CD4-positive, alpha-beta T cell treated with Interleukin-2 at 100 ng/mL for 4 hours (primary cell): ENCODE measurements around the gene SLC9A9.

Source experiments
- DNase-seq: peaks from one replicate; pipeline ENCODE4 v3.0.0-alpha.2; 2020; ENCODE audit warnings: low spot score

The SLC9A9 gene

GRCh38 chr3:143356839-143357238 is 491.4 kb downstream of the SLC9A9 start:
- no peak for DNase-seq

- DNase-seq, result no peak
Observed at GRCh38 chr3:143354342-143354741, 493.9 kb downstream of the SLC9A9 start.

GRCh38 chr3:143352850-143353550 is 495.3 kb downstream of the SLC9A9 start:
- DNase-seq, result no peak

GRCh38 chr3:143351895-143352608 is 496.2 kb downstream of the SLC9A9 start:
- no peak for DNase-seq

- no peak for DNase-seq
Observed at GRCh38 chr3:143351354-143351753, 496.9 kb downstream of the SLC9A9 start.

DNA sequence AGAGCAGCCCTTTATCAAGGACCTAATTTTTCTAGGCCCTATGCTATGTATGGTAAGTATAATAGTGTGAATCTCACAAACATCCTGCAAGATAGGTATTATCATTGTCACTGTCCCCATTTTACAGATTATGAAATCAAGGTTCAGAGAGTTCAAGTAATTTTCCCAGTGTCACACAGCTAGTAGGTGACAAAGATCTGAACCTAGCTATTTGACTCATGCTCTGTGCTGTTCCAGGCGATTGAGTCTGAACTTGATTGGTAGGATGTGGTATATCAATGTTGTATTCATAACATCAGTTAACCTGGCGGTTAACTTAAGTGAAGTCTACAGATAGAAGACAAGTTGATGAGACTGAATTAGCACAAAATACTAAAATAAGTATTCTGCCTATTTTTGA is 498.8 kb downstream of the SLC9A9 start:
- no peak for DNase-seq

DNA sequence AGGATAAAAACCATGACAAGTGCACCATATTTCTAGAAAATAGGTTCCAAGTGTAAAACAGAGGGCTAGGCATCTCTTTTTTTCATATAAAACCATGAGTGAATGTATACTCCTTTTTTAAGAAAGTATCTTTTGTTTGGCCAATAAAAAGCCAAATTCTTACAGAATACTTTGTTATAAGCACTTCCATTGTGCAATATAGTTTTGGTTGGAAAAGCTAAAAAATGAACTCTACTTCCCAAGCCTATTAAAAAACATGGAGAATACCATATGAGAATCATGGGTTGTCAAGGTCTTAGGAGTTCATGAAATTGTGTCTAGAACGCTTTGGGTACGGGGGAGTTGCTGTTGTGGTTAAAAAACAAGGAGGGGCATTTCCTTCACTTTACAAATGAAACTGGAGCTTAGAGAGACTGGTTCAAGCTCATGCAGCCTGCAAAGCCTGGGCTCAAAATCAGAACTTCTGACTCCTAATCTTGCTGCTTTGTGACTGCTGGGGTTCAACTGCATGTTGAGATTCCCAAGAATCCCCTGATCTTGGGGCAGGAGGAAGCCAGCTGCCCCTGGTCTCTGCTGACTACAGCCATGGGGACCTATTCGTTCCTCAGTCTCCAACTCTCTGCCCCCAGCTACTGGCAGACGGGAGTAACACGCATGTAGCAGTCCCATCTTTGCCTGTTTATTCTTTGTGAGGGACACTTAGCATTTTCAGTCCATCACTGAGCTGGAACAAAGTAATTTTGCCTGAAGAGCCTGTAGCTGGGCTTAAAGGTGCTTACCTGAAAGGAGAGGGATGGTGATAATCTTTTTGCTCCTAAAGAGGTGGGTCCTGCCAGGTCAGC is 499.6 kb downstream of the SLC9A9 start:
- DNase-seq, result no peak

- DNase-seq, result no peak
Observed at GRCh38 chr3:143344516-143345165, 503.6 kb downstream of the SLC9A9 start.

DNA sequence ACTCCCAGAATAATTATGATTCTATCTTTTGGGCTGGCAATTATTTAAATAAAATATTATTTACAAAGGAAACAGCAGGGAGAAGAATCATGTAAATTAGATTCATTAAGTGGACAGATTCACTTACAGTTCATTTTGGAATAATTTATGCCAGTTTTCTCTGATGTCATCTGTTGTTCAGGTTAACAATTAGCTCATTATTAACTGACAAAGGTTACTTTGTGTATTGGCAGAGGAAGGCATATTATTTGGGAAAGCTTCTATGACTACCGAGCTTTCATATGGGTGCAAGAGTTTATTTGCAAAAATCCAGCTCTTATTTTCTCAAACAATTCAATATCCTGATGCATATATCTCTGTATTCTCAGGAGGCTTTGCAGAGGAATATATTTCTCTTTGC is 504.3 kb downstream of the SLC9A9 start:
- no peak for DNase-seq

- DNase-seq, result no peak
Observed at GRCh38 chr3:143343031-143343430, 505.2 kb downstream of the SLC9A9 start.

- no peak for DNase-seq
Observed at GRCh38 chr3:143339451-143339850, 508.8 kb downstream of the SLC9A9 start.

- no peak for DNase-seq
Observed at GRCh38 chr3:143337387-143337786, 510.9 kb downstream of the SLC9A9 start.

DNA sequence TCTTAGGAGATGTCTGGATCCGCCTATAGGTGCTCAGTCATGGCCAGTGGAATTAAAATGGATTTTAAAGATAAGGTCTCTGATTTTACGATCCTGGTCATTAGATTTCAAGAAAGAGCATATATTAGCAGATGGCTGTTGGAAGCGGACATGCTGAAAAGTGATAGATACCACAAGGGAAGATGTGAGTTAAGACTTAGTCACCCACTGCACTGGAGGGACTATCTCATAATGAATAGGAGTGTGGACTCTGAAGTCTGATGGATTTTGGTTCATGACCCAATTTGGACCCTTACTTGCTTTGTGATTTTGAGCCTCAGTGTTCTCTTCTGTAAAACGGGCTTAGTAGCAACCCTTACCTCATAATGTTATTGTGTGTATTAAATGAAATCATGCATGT is 514.0 kb downstream of the SLC9A9 start:
- DNase-seq, result no peak

DNA sequence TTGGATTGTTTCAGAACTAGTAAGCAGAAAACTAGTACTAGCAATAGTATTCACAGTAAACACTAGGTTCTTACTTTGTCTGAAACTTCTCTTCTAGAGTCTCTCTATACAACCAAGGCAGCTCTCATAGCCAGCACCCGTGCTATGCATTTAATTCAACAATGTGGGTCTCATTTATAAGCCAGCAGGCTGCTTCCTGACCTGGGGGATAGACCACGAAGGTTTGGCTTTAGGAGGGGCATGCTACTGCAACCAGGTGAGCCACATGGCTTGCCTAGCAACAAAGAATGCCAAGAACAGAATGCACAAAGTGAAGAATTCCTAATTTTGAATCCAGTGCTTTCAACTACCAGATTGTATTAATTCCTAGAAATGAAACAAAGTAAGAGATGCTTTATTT is 514.9 kb downstream of the SLC9A9 start:
- no peak for DNase-seq

DNA sequence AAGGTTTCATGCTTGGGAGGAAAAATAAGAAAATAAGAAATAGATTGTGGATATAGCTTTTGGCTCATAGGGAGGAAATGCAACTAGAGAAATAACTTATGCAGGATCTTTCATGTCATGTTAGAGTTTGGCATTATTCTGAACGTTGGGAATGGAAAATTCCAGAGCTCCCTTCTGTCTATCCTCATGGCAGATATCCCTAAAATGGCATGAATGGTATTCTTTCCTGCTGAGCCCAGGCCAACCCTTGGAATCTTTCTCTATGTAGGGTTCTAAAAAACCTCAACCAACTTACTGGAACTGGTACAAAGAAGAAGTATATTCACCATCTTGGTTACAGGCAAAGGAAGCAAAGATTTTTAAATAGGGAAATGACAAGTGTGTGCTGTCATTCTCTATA is 516.2 kb downstream of the SLC9A9 start:
- no peak for DNase-seq

GRCh38 chr3:143331350-143331749 is 516.9 kb downstream of the SLC9A9 start:
- no peak for DNase-seq

- no peak for DNase-seq
Observed at GRCh38 chr3:143330296-143330868, 517.9 kb downstream of the SLC9A9 start.

DNA sequence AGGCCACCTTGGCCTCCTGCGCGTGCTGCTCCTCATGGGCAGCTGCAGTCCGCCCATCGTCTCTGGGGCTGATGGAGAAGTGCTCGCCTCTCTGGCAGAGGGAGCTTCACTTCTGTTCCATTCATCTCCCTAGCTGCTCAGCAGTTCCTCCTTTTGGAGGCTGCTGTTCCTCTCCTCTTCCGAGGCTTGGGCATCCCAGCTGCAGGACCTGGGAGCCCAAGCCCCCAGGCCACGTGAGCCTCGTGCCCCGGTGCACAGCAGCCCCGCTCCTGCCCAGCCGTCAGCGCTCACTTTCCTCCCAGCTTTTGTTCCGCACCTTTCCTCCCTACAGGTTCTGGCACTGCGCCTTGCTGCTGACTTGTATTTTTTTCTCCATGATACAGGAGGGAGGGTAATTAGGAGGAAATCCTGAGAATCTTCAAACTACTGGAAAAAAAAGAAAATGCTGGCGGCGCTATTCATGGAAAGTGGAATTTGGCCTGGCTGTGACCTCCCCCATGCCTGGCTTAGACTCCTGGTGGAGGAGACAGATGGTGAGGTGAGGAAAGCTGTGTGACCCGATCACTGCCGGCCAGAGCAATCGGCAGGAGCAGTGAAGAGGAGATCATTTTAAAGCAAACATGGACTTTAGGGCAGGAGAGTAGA is 518.6 kb downstream of the SLC9A9 start:
- no peak for DNase-seq

DNA sequence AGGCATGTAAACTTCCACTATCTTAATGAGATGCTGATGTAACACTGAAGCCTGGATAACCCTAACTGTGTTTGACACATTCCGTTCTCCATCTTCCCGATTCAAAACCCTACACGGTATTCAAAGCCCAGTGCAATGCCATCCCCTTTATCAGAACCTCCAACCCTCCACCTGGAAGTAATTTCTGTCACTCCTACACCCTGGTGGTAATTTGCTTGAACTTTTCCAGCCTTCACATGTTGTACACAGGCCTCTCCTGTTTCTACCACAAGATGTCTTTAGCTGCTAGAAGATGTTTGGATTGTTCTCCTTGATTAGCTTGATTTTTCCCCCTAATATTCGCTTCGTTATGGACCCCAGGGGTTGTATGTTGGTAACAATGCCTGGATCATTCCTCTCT is 519.8 kb downstream of the SLC9A9 start:
- no peak for DNase-seq

GRCh38 chr3:143326983-143327778 is 521.1 kb downstream of the SLC9A9 start:
- DNase-seq, result no peak
